Osteoblast (primary cell): ENCODE data around the gene NTM. TPM values are rescaled to one million over a fixed set of nuclear protein-coding genes. Genes with fewer than 3 reads are reported as not detected.

ENCODE experiments used
- DNase-seq: peaks from one replicate; pipeline ENCODE4 v3.0.0; 2011; ENCODE audit warnings: low spot score, mixed read lengths; ENCODE audit not compliant: insufficient read length; ENCODE audit errors: missing footprints
- H2AFZ ChIP-seq: 2 replicates; pipeline ENCODE4 v1.6.0; 2011; ENCODE audit warnings: mild to moderate bottlenecking, low read length
- H3K27ac ChIP-seq: 2 replicates; pipeline ENCODE4 v1.5.1; 2011; ENCODE audit warnings: mild to moderate bottlenecking, low read depth, low read length, moderate library complexity
- H3K27me3 ChIP-seq: 2 replicates; pipeline ENCODE4 v1.6.0; 2012; ENCODE audit warnings: mild to moderate bottlenecking, control low read depth, inconsistent platforms, low read length, moderate library complexity; ENCODE audit not compliant: insufficient read depth
- H3K36me3 ChIP-seq: 2 replicates; pipeline ENCODE4 v1.5.1; 2011; ENCODE audit warnings: mild to moderate bottlenecking, low read length, control low read depth, moderate library complexity; ENCODE audit not compliant: insufficient read depth
- H3K4me1 ChIP-seq: 2 replicates; pipeline ENCODE4 v1.5.1; 2011; ENCODE audit warnings: mild to moderate bottlenecking, low read length, control low read depth, moderate library complexity; ENCODE audit not compliant: insufficient read depth
- H3K4me2 ChIP-seq: 2 replicates; pipeline ENCODE4 v1.6.0; 2011; ENCODE audit warnings: mild to moderate bottlenecking, low read length; ENCODE audit not compliant: insufficient read depth
- H3K4me3 ChIP-seq: fragments of 200-600 bp; sonication (generic); 3 replicates; pipeline ENCODE4 v1.5.1; 2012; ENCODE audit warnings: mild to moderate bottlenecking, low read length, inconsistent platforms; ENCODE audit not compliant: insufficient read depth
- H3K79me2 ChIP-seq: 2 replicates; pipeline ENCODE4 v1.6.0; 2012; ENCODE audit warnings: mild to moderate bottlenecking, low read length, control low read depth, inconsistent platforms; ENCODE audit not compliant: insufficient read depth
- H3K9me3 ChIP-seq: 2 replicates; pipeline ENCODE4 v1.5.1; 2011; ENCODE audit warnings: low read depth, low read length, control low read depth
- H4K20me1 ChIP-seq: 2 replicates; pipeline ENCODE4 v1.6.0; 2012; ENCODE audit warnings: mild to moderate bottlenecking, low read length, control low read depth; ENCODE audit not compliant: insufficient read depth
- CTCF ChIP-seq: IDR thresholded peaks from 2 replicates; pipeline ENCODE4 v1.5.1; 2011; ENCODE audit warnings: mild to moderate bottlenecking, low read depth, low read length, moderate library complexity; ENCODE audit errors: extremely low read depth
- total RNA-seq: library from RNA; depleted of rRNA; stranded (reverse); fragments of >200 nt; gene quantifications from 2 replicates; pipeline ENCODE4 v1.2.3, GENCODE V29; 2012

Gene NTM
- total RNA-seq, 1 donor = 48.1 TPM

- Histone ChIP-seq H3K27me3 (no peaks in the 10 kb centered on the region), H3K79me2 (no peaks in the 10 kb centered on the region), H3K4me2 (no peak overlapping the region), H3K9me3 (no peaks in the 10 kb centered on the region), H2AFZ (no peak overlapping the region), H3K36me3 (no peaks in the 10 kb centered on the region), H3K4me3 (no peak overlapping the region), H3K4me1 (no peaks in the 10 kb centered on the region), H3K27ac (no peak overlapping the region), H4K20me1 (no peaks in the 10 kb centered on the region)
- no peak for TF ChIP-seq CTCF
- no peak for DNase-seq
Measured at GRCh38 chr11:131481971-131482370, 111.6 kb downstream of the NTM start.

GRCh38 chr11:131483453-131483852 is 113.0 kb downstream of the NTM start:
- Histone ChIP-seq H3K4me2 (no peak overlapping the region), H3K4me1 (no peaks in the 10 kb centered on the region), H3K27me3 (no peaks in the 10 kb centered on the region), H3K27ac (no peak overlapping the region), H3K36me3 (no peaks in the 10 kb centered on the region), H3K79me2 (no peaks in the 10 kb centered on the region), H3K4me3 (no peak overlapping the region), H4K20me1 (no peaks in the 10 kb centered on the region), H2AFZ (no peak overlapping the region), H3K9me3 (no peaks in the 10 kb centered on the region)
- DNase-seq = no peak
- no peak for TF ChIP-seq CTCF

GRCh38 chr11:131483877-131484276 is 113.5 kb downstream of the NTM start:
- Histone ChIP-seq H3K4me1 (no peaks in the 10 kb centered on the region), H4K20me1 (no peaks in the 10 kb centered on the region), H3K36me3 (no peaks in the 10 kb centered on the region), H2AFZ (no peak overlapping the region), H3K27ac (no peak overlapping the region), H3K4me2 (no peak overlapping the region), H3K9me3 (no peaks in the 10 kb centered on the region), H3K27me3 (no peaks in the 10 kb centered on the region), H3K4me3 (no peak overlapping the region), H3K79me2 (no peaks in the 10 kb centered on the region)
- DNase-seq = no peak
- no peak for TF ChIP-seq CTCF

GRCh38 chr11:131486100-131486499 is 115.7 kb downstream of the NTM start:
- no peak for TF ChIP-seq CTCF
- no peak for DNase-seq

More at GRCh38 chr11:131486100-131486499, 115.7 kb downstream of the NTM start:
- no peaks in the 10 kb centered on the region for H3K9me3 ChIP-seq
- no peak overlapping the region for H2AFZ ChIP-seq
- no peaks in the 10 kb centered on the region for H3K36me3 ChIP-seq
- H3K4me2 ChIP-seq = no peak overlapping the region
- no peak overlapping the region for H3K4me3 ChIP-seq
- H3K27me3 ChIP-seq = no peaks in the 10 kb centered on the region
- no peaks in the 10 kb centered on the region for H4K20me1 ChIP-seq
- no peaks in the 10 kb centered on the region for H3K4me1 ChIP-seq
- no peak overlapping the region for H3K27ac ChIP-seq
- H3K79me2 ChIP-seq = no peaks in the 10 kb centered on the region
